ENCODE results near the gene MKKS.
"Not testable (repeated sequence)": the region's sequence is repeated elsewhere in the genome, so short reads cannot be mapped to it uniquely, and the experiment has no call there.

Gene MKKS

DNA sequence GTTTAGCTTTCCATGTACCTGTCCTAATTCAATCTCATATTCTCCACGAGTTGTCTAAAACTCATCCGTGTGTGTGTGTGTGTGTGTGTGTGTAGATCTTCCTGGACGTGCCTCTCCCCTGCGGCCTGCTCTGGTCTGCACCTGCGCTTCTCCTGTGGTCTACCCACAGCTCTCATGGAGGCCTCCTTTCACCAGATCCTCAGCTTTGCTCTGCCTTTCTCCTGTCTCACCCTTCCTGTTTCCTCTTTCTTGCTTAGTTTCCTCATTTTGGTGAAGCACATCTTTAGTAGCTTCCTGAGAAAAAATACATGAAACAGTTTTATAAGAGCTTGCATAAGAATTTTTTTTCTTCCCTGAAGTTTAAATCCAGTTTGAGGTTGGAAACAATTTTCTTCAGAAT, 19.2 kb upstream of the MKKS start:
- in situ Hi-C loops (cut with HindIII; ENCODE audit: low sequenced_read_pairs) = no loop called here

DNA sequence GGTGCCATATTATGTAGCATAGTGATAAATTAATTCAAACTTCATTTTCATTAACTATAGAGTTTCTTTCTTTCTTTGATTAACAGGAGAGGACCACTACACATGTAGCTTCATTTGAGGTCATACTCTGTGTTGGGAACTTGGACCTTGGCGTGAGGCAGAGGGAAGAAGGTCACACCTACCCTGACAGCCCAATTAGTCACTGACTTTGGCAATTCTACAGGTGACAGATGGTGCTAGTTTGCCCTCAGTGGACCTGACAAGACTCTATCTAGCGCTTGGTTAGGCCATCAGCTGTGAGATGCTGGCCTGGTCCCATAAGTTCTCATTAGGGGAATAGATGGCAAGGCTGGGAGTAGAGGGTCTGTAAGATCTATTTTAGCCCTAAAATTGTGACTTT, 15.2 kb upstream of the MKKS start:
- in situ Hi-C loops (cut with HindIII; ENCODE audit: low sequenced_read_pairs) = no loop called here

DNA sequence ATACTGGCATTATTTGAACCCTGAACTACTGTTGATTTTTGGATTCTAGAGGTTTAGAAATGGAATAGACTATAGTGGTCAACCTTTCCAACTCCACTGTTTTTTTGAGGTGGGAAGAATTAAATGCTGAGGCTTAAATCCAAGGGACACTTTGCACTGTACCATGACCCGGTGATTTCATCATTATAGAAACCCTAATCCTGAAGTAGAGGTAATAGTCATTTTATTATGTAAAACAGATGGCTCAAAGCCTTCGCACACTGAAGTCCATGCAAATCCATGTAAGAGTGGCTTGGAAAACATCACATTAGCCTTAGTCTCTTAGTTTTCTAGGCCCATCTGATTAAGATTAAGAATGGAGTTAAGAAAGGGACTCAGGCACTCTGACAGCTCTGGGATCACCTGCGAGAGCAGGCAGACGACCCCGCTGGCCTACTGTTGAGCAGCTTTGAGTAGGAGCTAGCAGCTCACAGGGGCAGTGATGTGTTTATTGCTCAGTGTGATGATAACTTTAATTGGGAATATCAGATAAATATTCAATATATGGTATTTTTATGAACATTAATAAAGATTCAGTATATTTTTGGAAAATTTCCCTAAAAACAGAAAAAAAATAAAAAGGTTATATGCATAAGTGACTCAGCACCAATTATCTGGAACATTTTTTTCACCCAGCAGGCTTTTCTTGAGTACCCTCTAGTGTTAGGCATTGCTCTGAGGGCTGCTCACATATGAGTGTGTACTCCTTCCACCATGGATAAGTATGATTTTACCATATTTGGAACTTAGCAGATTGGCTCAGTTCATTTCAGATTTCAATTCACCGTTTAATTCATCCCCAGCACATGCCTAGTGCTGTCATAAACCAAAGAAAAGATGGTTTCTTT, 14.5 kb upstream of the MKKS start:
- in situ Hi-C loops (cut with HindIII; ENCODE audit: low sequenced_read_pairs) = no loop called here

DNA sequence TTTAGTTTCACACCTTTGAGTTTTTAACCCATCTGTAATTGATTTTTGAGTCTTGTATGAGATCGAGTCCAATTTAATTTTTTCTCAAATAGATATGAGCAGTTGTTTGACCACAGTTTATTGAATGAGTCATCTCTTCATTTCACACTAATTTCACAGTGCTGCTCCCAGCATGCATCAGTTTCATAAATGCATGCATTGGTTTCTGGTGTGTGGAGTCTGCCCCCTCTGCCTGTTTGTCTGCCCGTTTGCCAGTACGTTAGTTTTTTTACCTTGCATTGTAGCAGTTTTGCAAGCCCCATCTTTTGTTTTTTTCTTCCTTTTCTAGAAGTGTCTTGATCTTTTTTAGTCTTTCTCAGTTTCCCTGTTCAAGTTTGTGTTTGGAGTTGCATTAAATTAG, 13.0 kb upstream of the MKKS start:
- in situ Hi-C loops (cut with HindIII; ENCODE audit: low sequenced_read_pairs) = no loop called here

DNA sequence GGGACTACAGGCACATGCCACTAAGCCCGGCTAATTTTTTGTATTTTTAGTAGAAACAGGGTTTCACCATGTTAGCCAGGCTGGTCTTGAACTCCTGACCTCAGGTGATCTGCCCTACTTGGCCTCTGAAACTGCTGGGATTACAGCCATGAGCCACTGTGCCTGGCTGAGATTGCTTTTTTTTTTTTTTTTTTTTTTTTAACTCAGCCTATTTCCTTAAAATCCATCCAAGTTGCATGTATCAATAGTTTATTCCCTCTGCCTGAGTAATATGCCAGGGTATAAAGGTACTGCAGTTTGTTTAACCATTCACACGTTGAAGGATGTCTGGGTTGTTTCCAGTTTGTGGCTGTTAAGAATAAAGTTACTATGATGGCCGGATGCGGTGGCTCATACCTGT, 11.7 kb upstream of the MKKS start:
- in situ Hi-C loops (cut with HindIII; ENCODE audit: low sequenced_read_pairs) = no loop called here

DNA sequence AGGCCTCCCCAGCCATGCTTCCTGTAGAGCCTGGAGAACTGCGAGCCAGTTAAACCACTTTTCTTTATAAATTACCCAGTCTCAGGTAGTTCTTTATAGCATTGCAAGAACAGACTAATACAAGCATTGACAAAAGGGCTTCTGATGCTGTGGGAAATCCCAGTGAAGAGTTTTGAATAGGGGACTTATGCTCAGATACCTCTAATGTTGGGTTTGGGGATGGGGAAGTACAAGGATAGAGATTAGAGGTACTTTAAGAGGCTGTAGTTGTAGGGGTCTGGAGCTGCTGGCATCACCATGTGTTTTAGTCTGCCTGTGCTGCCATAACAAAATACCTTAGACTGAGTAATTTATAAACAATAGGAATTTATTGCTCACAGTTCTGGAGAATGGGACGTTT, 9.9 kb upstream of the MKKS start:
- in situ Hi-C loops (cut with HindIII; ENCODE audit: low sequenced_read_pairs) = no loop called here

DNA sequence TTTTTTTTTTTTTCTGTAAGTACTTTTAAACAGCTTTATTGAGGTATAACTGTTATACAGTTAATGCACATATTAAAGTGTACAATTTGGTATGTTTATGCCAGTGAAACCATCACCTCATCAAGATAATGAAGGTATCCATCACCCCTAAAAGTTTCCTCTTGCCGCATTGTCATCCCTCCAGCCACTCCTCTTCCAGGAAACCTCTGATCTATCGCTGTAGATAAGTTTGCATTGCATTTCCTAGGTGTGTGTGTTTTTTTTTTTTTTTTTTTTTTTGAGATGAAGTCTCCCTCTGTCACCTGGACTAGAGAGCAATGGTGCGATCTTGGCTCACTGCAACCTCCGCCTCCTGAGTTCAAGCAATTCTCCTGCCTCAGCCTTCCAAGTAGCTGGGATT, 4.2 kb upstream of the MKKS start:
- in situ Hi-C loops (cut with HindIII; ENCODE audit: low sequenced_read_pairs) = no loop called here

DNA sequence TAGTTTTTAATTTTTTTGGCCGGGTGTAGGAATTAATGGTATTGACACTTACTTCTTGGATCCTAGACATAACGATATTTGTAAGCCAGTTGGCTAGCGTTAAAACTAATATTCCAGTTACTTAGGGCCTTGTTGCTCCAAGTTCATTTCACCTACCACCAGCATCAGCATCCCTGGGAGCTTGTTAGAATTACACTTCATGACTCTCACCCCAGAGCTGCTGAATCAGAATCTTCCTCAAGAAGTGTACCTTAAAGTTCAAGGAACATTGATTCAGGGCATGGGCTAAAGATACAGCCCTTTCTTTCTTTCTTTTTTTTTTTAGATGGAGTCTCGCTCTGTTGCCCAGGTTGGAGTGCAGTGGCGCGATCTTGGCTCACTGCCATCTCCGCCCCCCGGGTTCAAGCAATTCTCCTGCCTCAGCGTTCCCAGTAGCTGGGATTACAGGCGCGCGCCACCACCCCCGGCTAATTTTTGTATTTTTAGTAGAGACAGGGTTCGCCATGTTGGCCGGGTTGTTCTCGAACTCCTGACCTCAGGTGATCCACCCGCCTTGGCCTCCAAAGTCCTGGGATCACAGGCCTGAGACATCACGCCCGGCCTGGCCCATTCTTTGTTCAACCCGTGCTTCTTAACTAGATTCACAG, 2.2 kb upstream of the MKKS start:
- in situ Hi-C loops (cut with HindIII; ENCODE audit: low sequenced_read_pairs) = no loop called here

DNA sequence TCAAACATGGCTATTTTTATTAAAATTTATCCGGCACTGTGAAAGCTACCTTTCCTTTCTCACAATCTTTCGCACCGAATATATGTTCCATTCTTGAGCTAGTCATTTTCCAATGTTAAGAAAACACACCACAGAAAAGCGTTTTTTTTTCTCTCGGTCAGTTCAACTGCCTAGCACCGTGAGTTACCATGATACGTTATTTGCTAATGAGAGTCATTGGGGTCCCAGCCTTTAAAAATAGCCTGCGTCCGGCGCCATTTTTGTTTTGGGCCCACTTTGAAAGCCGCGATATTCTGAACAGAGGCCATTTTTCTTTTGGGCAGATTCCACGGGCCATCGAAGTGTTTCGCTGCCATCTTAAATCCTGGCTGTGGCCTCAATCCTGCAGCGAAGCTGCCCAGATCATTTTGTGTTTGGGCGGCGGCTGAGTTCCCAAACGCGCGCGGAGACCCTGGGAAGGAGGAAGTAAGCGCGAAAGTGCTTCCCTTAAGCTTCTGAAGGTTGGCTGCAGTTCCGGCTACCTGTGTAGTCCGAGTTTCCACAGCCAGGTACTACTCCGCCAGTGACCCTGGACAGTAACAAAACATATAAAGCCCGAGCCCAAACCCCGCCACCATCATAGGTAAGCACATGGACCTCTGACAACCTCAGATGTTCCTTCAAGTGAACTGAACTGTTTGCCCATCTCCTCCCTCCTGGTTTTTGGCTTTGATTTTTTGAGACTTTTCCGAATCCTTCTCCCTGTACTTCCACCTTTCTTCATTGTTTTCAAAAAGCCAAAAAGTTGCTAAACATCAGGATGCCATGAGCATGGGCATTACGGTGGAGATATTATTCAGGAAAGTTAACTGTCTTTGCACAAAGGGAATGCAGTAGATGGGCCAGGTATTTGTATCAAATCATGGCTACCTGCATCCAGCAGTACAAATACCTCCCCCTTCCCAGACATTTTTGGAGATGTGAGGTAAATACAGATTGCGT, 1.1 kb upstream of the MKKS start, which contains the start of gene SLX4IP:
SLX4IP (plus strand) TSS at position 474 of the 981 bp plus-strand sequence. CDS start 22,900 bp downstream, outside the sequence.
- in situ Hi-C loops (cut with HindIII; ENCODE audit: low sequenced_read_pairs) = no loop called here

DNA sequence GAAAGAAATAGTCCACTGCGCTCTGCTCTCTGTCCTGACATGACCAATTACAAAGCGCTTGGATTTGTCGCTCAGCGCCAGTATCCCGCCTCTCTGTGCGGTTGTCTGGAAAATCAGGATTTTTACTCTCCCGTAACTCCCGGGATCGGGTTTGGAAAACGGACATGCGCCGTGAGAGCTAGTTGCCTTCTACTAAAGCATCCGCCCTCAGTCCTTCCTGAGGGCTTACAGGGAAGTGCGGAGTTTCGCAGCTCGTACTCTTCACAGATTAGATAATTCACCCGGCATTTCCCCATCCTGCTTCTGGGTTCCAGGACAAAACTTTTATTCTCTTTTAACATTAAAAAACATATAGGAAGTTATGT, 427 bp upstream of the MKKS start:
- in situ Hi-C loops (cut with HindIII; ENCODE audit: low sequenced_read_pairs) = no loop called here

DNA sequence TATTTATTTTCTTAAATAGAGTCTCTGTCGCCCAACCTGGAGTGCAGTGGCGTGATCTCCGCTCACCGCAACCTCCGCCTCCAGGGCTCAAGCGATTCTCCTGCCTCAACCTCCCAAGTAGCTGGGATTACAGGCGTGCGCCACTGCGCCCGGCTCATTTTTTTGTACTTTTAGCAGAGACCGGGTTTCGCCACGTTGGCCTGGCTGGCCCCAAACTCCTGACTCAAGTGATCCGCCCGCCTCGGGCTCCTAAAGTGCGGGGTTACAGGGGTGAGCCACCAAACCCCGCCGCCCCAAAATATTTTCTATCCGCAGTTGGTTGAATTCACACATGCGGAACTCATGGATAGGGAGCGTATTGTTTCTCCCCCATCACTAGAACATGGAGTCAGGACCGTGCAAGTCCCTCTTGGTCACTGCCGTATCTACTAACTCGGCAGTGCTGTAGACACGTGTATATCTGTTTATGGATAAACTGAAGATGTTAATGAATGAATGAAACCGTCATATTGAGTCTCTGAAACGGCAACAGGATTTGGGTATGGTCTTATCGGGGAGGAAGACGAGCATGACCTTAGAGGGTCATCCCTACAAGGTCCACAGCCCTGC, 904 bp downstream of the MKKS start:
- in situ Hi-C loops (cut with HindIII; ENCODE audit: low sequenced_read_pairs) = no loop called here

DNA sequence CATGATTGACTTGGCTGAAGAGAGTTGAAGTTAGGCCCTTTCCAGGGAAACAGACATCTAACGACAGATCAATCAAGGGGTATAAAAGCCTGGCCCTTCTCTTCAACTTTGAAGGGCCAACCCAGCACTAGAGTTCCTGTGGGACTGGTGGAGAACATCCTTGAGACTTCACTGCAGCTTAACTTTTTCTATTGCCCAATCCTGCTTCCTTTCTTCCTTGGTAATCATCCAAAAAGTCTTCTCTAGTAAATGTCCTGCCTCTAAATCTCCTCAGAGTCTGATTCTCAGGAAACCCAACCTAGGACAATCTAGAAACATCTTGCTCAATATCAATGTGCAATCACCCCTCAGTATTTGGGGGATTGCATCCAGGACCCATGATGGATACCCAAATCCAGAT, 1.9 kb downstream of the MKKS start:
- in situ Hi-C loops (cut with HindIII; ENCODE audit: low sequenced_read_pairs) = no loop called here

DNA sequence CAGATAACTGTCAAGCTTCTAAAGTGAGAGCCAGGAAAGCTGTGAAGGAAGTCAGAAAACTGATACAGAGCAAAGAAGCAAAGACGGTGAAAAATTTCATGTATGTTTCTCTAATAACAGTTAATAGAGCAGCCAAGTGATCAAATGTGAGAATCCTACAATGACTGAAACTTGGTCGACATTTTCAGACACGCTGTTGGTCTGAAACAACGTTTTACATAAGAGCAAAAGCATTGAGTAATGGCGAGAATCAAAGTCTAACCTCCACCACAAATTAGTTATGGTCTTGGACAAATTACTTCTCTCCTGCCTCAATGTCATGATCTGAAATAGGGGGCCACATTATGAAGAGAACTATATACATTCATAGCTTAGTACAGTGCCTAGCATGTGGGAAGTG, 3.3 kb downstream of the MKKS start:
- in situ Hi-C loops (cut with HindIII; ENCODE audit: low sequenced_read_pairs) = no loop called here

DNA sequence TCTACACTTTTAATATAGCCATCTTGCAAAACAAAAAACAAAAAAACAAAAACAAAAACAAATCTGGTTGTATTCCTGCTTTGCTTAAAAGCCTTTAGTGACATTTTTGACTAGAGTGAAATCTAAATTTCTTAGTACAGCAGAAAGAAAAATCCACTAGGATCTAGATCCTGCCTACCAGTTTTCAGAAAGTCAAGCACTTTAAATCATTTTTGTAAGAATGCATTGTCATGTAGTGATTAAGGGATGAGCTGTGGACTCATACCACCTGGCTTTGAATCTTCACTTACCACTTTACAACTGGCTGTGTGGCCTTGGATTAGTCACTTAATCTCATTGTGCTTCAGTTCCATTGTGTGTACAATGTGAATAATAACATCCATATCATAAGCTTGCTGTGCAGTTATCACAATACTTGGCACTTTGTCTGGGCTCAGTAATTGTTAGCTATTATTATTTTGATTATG, 4.0 kb downstream of the MKKS start:
- in situ Hi-C loops (cut with HindIII; ENCODE audit: low sequenced_read_pairs) = no loop called here

DNA sequence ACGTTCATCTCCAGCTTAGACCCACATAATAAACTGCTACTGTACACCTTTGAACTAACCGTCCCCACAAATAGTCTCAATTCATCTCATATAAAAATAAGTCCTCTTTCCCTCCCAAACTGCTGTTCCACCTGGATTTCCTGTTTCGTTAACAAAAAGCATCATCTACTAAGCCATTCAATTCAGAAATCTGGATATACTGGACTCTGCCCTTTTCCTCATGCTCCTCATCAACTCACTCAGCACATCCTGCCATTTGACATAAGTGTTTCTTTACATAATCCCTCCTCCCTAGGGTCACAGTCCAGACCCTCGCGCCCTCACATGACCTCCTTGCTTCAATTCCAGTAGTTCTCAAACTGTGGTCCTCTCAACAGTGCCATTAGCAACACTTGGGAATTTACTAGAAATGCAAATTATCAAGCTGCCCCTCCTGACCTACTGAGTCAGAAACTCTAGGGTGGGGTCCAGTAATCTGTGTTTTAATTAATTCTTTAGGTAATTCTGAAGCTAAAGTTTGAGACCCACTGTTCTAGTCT, 4.5 kb downstream of the MKKS start:
- in situ Hi-C loops (cut with HindIII; ENCODE audit: low sequenced_read_pairs) = no loop called here

DNA sequence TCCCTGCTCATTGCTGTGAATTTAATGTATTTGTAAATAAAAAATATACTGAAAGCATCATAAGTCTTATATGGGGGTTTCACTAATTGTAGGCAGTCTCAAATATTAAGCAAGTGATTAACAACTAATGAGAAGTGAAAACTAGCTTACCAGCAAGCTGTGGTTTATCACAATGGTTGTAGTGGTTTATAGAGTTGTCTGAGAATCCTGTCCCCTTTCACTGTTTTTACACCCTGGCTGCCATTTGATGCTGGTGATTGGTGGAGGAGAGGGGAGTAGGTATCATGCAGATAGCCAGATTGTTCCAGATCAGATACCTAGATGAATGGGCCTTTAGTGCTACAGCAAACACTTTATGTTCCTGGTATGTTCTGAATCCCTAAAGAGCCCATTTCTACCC, 6.0 kb downstream of the MKKS start:
- in situ Hi-C loops (cut with HindIII; ENCODE audit: low sequenced_read_pairs) = no loop called here

DNA sequence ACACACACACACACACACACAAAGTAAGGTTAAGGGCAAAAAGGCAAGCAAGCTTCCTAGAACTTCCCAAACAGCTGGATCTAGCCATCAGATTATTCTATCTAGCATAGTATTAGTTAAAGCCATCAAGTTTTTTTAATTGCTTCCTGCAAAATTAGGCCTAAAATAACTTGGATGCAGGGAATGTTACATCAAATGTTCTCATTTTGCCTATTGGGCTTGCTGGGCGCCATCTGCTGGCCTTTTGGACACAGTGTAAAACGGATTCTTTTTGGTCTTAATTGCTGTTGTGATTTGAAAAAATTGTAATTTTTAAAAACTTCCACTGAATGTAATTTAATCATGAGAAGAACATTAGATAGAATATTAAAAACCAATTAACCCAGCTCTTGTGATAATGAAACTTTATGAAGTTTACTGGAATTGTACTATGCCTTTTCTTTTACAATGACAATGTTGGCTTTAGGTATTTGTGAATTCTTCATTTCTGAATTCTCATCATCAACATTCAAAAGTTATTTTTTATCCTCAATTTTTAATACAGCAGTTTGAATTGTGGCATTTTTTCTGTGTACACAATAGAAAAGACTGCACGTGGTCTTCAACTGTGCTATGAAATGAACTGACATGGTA, 6.8 kb downstream of the MKKS start:
- in situ Hi-C loops (cut with HindIII; ENCODE audit: low sequenced_read_pairs) = no loop called here

DNA sequence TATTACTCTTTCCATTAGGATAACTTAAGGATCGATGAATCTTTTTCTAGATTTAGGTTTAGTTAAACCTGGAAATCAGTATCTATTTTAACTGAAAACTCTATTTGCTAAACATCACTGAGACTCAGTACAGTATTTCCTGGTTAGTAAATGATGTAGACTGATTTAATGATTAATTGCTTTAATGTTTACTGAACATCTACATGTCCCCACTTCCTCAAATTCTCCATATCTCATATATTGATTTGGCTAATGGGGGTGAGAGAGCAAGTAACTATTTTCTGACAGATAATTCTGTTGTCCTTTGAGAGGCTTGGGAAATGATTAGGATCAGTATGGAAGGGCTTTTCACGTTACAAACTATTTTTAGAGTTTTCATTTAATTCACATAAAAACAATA, 10.3 kb downstream of the MKKS start:
- in situ Hi-C loops (cut with HindIII; ENCODE audit: low sequenced_read_pairs) = no loop called here

DNA sequence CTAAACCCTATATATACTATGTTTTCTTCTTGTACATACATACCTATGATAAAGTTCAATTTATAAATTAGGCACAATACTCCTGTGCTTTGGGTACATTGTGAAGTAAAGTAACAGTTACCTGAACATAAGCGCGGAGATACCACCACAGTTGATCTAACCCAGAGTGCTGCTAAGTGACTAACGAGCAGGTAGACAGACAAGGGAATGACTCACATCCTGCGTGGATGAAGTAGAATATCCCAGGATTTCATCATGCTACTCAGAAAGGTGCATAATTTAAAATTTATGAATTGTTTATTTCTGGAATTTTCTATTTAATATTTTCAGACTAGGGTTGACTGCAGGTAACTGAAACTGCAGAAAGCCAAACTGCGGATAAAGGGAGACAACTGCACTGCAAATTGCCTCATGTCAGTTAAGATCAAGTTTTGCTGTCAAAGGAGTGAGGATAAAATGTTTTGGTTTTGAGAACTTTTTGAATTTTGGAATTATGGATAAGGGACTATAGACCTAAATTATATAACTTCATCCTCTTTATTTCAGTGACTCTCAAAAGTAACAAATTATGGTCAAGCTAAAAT, 14.4 kb downstream of the MKKS start:
- in situ Hi-C loops (cut with HindIII; ENCODE audit: low sequenced_read_pairs) = no loop called here

DNA sequence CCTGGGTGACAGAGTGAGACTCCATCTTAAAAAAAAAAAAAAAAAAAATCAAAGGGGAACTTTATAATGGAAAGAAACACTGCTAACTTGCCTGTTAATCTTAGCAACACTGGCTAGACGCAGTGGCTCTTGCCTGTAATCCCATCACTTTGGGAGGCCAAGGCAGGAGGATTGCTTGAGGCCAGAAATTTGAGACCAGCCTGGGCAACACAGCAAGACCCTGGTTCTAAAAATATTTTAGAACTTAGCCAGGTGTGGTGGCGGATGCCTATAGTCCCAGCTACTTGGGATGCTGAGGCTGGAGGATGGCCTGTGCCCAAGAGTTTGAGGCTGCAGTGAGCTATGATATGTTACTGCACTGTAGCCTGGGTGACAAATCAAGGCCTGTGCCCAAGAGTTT, 16.8 kb downstream of the MKKS start:
- in situ Hi-C loops (cut with HindIII; ENCODE audit: low sequenced_read_pairs) = not testable (repeated sequence)
